Brain pericyte (primary cell): ENCODE results near the gene ZNF507.

ENCODE experiments used
- DNase-seq: peaks from one replicate; pipeline ENCODE4 v3.0.0-alpha.2; 2012; ENCODE audit warnings: low read depth, low spot score

Gene ZNF507

GRCh38 chr19:32345261-32346207 is at the start of gene ZNF507:
Gene ZNF507 (plus strand): TSS chr19:32345610. CDS start chr19:32352831, 7,221 bp downstream.
- DNase-seq, result no peak

GRCh38 chr19:32296694-32297093 is 48.7 kb upstream of the ZNF507 start:
- no peak for DNase-seq

GRCh38 chr19:32302778-32303177 is 42.6 kb upstream of the ZNF507 start:
- no peak for DNase-seq

- no peak for DNase-seq
Measured at GRCh38 chr19:32303193-32303592, 42.2 kb upstream of the ZNF507 start.

GRCh38 chr19:32307591-32307990 is 37.8 kb upstream of the ZNF507 start:
- no peak for DNase-seq

GRCh38 chr19:32308431-32309077 is 36.9 kb upstream of the ZNF507 start:
- no peak for DNase-seq

GRCh38 chr19:32309711-32310390 is 35.6 kb upstream of the ZNF507 start:
- no peak for DNase-seq

- no peak for DNase-seq
Measured at GRCh38 chr19:32311371-32311770, 34.0 kb upstream of the ZNF507 start.

- DNase-seq, result no peak
Measured at GRCh38 chr19:32313569-32314265, 31.7 kb upstream of the ZNF507 start.

GRCh38 chr19:32316034-32316433 is 29.4 kb upstream of the ZNF507 start:
- no peak for DNase-seq

- no peak for DNase-seq
Measured at GRCh38 chr19:32317086-32317485, 28.3 kb upstream of the ZNF507 start.

- DNase-seq, result no peak
Measured at GRCh38 chr19:32318884-32319520, 26.4 kb upstream of the ZNF507 start.

- no peak for DNase-seq
Measured at GRCh38 chr19:32322541-32322940, 22.9 kb upstream of the ZNF507 start.

- no peak for DNase-seq
Measured at GRCh38 chr19:32324631-32325285, 20.7 kb upstream of the ZNF507 start.

- no peak for DNase-seq
Measured at GRCh38 chr19:32330213-32330857, 15.1 kb upstream of the ZNF507 start.

- DNase-seq, result no peak
Measured at GRCh38 chr19:32333227-32333626, 12.2 kb upstream of the ZNF507 start.

- no peak for DNase-seq
Measured at GRCh38 chr19:32336259-32337083, 8.9 kb upstream of the ZNF507 start.

- DNase-seq, result no peak
Measured at GRCh38 chr19:32337084-32337808, 8.2 kb upstream of the ZNF507 start.

- DNase-seq, result no peak
Measured at GRCh38 chr19:32339423-32339822, 6.0 kb upstream of the ZNF507 start.
